HepG2 (cell line): ENCODE measurements around the gene CD9. TPM values are rescaled to one million over a fixed set of nuclear protein-coding genes. Genes with fewer than 3 reads are reported as not detected.

Experiments used
- ATAC-seq: fragments of 200-7000 bp; cut with Tn5 transposase; 3 replicates; pipeline ENCODE4 v1.9.1; 2020; ENCODE audit warnings: mild to moderate bottlenecking, moderate library complexity
- BruUV-seq: library from RNA; stranded (reverse); fragments of 400-500 nt; replicated peaks from 2 replicates; lab custom pipeline; 2021; lab: Mats Ljungman, UMichigan
- CTCF ChIA-PET: fragments of 300-600 bp; formaldehyde crosslinking; extraction: SDS; loops from one replicate; lab custom pipeline; 2021; ENCODE audit warnings: low total read pairs, inconsistent platforms, low intra/inter-chr PET ratio; lab: Yijun Ruan, JAX
- POLR2A ChIA-PET: fragments of 350-600 bp; sonication (Branson Sonifier 250); formaldehyde crosslinking; loops from one replicate; lab custom pipeline; 2020; ENCODE audit warnings: antibody characterized with exemption, inconsistent platforms; lab: Yijun Ruan, JAX
- DNase-seq: peaks from one replicate; pipeline ENCODE4 v3.0.0-alpha.2; 2015; ENCODE audit warnings: low spot score
- FAIRE-seq: peaks from 3 replicates; lab custom pipeline; 2011; peaks lifted over from hg19 to GRCh38; lab: Jason Lieb, UNC
- H2AFZ ChIP-seq: one replicate; pipeline ENCODE4 v1.6.1; 2011; ENCODE audit warnings: low read length, inconsistent platforms
- H3K27ac ChIP-seq: fragments of 300-600 bp; 3 replicates; pipeline ENCODE4 v1.8.0; 2011; ENCODE audit warnings: mixed run types, mild to moderate bottlenecking, mixed read lengths, low read length, inconsistent platforms; ENCODE audit not compliant: insufficient read depth; ENCODE audit errors: extremely low read length
- H3K27me3 ChIP-seq, 2 experiments: fragments of 200-600 bp in 1 of 2; 2 replicates in 1 of 2; 3 replicates in 1 of 2; pipeline versions ENCODE4 v1.6.0 to v1.8.0; 2011; ENCODE audit warnings: low read length in 2 of 2, mild to moderate bottlenecking in 2 of 2, moderate library complexity in 2 of 2, inconsistent platforms in 1 of 2; ENCODE audit not compliant: insufficient read depth in 2 of 2, control insufficient read depth in 1 of 2
- H3K36me3 ChIP-seq, 2 experiments: fragments of 200-600 bp in 1 of 2; replicated peaks in 1 of 2; 2 replicates in 1 of 2; 3 replicates in 1 of 2; pipeline versions ENCODE4 v1.5.1 to v1.8.0; 2011; ENCODE audit warnings: low read length in 2 of 2, inconsistent platforms in 1 of 2; ENCODE audit not compliant: insufficient read depth in 2 of 2, control insufficient read depth in 1 of 2
- H3K4me1 ChIP-seq: 2 replicates; pipeline ENCODE4 v1.5.1; 2012; ENCODE audit warnings: low read length, inconsistent platforms; ENCODE audit not compliant: insufficient read depth
- H3K4me2 ChIP-seq: 2 replicates; pipeline ENCODE4 v1.6.0; 2011; ENCODE audit warnings: low read depth, low read length, inconsistent platforms
- H3K4me3 ChIP-seq, 3 experiments: fragments of 200-600 bp in 1 of 3; sonication (generic), shearing (Covaris generic) in 1 of 3; replicated peaks in 1 of 3; 2 replicates each; pipeline ENCODE4 v1.5.1; 2011 to 2016; ENCODE audit warnings: low read length in 3 of 3, inconsistent platforms in 2 of 3, low read depth in 2 of 3, mild to moderate bottlenecking in 2 of 3, control low read depth in 1 of 3, mixed read lengths in 1 of 3; ENCODE audit not compliant: insufficient read depth in 1 of 3
- H3K79me2 ChIP-seq: one replicate; pipeline ENCODE4 v1.6.1; 2011; ENCODE audit warnings: low read length, inconsistent platforms; ENCODE audit not compliant: insufficient read depth
- H3K9ac ChIP-seq: 2 replicates; pipeline ENCODE4 v1.6.0; 2011; ENCODE audit warnings: mild to moderate bottlenecking, low read depth, low read length, inconsistent platforms; ENCODE audit not compliant: insufficient read depth
- H3K9me3 ChIP-seq: 2 replicates; pipeline ENCODE4 v1.5.1; 2012; ENCODE audit warnings: mild to moderate bottlenecking, low read length
- H4K20me1 ChIP-seq: 2 replicates; pipeline ENCODE4 v1.6.0; 2011; ENCODE audit warnings: inconsistent platforms, mild to moderate bottlenecking, low read length, moderate library complexity; ENCODE audit not compliant: insufficient read depth
- ATF7 ChIP-seq, 2 experiments: fragments of 450-650 bp in 1 of 2; sonication (generic) in 1 of 2; formaldehyde crosslinking in 1 of 2; IDR thresholded peaks; 2 replicates each; pipeline versions ENCODE4 v1.4.0 to v1.6.1; 2016 to 2020; ENCODE audit warnings: antibody characterized with exemption in 1 of 2, mild to moderate bottlenecking in 1 of 2, missing genetic modification reagents in 1 of 2
- CCDC6 ChIP-seq: sonication (generic); formaldehyde crosslinking; IDR thresholded peaks from 2 replicates; pipeline ENCODE4 v1.8.1; 2022; ENCODE audit warnings: mild to moderate bottlenecking, missing genetic modification reagents, moderate library complexity
- HDAC1 ChIP-seq: sonication (generic); formaldehyde crosslinking; IDR thresholded peaks from 2 replicates; pipeline ENCODE4 v1.5.1; 2020; ENCODE audit warnings: mild to moderate bottlenecking, missing genetic modification reagents
- HDAC2 ChIP-seq: sonication (generic); formaldehyde crosslinking; IDR thresholded peaks from 2 replicates; pipeline ENCODE4 v1.4.0; 2020; ENCODE audit warnings: missing genetic modification reagents
- HHEX ChIP-seq: IDR thresholded peaks from 2 replicates; pipeline ENCODE4 v1.6.1; 2016; ENCODE audit warnings: control low read depth
- MEIS1 ChIP-seq: sonication (generic); formaldehyde crosslinking; IDR thresholded peaks from 2 replicates; pipeline ENCODE4 v1.9.0; 2021; ENCODE audit warnings: mild to moderate bottlenecking, missing genetic modification reagents, moderate library complexity, borderline replicate concordance
- RXRA ChIP-seq: sonication (generic); formaldehyde crosslinking; IDR thresholded peaks from 2 replicates; pipeline ENCODE4 v1.5.1; 2020; ENCODE audit warnings: missing genetic modification reagents
- SALL1 ChIP-seq: sonication (generic); formaldehyde crosslinking; IDR thresholded peaks from 2 replicates; pipeline ENCODE4 v1.8.0; 2022; ENCODE audit warnings: mild to moderate bottlenecking, missing genetic modification reagents
- SAP130 ChIP-seq: IDR thresholded peaks from 2 replicates; pipeline ENCODE4 v1.6.1; 2016; ENCODE audit warnings: low read depth
- SOX13 ChIP-seq, 3 experiments: fragments of 450-650 bp in 1 of 3; sonication (generic) in 1 of 3; formaldehyde crosslinking in 1 of 3; IDR thresholded peaks in 2 of 3; conservative IDR thresholded peaks in 1 of 3; 2 replicates each; pipeline versions ENCODE4 v1.5.0 to v1.6.1; 2016 to 2020; ENCODE audit warnings: antibody characterized with exemption in 1 of 3, mild to moderate bottlenecking in 1 of 3, missing compliant biosample characterization in 1 of 3, missing genetic modification reagents in 1 of 3, moderate library complexity in 1 of 3
- SSRP1 ChIP-seq: IDR thresholded peaks from 2 replicates; pipeline ENCODE4 v1.6.1; 2016; ENCODE audit warnings: control low read depth
- ZFP36 ChIP-seq: fragments of 150-350 bp; IDR thresholded peaks from 2 replicates; pipeline ENCODE4 v1.6.1; 2018; ENCODE audit warnings: borderline replicate concordance, low read length, low read depth; ENCODE audit not compliant: partially characterized antibody
- ZFX ChIP-seq: sonication (generic); formaldehyde crosslinking; IDR thresholded peaks from 2 replicates; pipeline ENCODE4 v1.4.0; 2020; ENCODE audit warnings: mild to moderate bottlenecking, low read depth, missing genetic modification reagents, moderate library complexity
- ZNF251 ChIP-seq: sonication (generic); formaldehyde crosslinking; IDR thresholded peaks from 2 replicates; pipeline ENCODE4 v1.9.0; 2021; ENCODE audit warnings: mild to moderate bottlenecking, missing genetic modification reagents
- ZNF333 ChIP-seq: sonication (generic); formaldehyde crosslinking; IDR thresholded peaks from 2 replicates; pipeline ENCODE4 v1.4.0; 2020; ENCODE audit warnings: mild to moderate bottlenecking, missing genetic modification reagents, borderline replicate concordance
- ZNF891 ChIP-seq: sonication (generic); formaldehyde crosslinking; IDR thresholded peaks from 2 replicates; pipeline ENCODE4 v1.5.0; 2020; ENCODE audit warnings: mild to moderate bottlenecking, missing genetic modification reagents
- WGBS: methylation state at CpG from one replicate; pipeline ENCODE4 v1.1.6; 2017; ENCODE audit warnings: low lambda C conversion rate; 5-methylcytosine and 5-hydroxymethylcytosine counted together
- in situ Hi-C: cut with HindIII; loops from 2 replicates; pipeline ENCODE4 v1.10.0; 2017; ENCODE audit warnings: low pct_unique_long_range_greater_than_20kb; ENCODE audit not compliant: extremely low pct_ligation_motif_present
- intact Hi-C: fragments of 100-400 bp; cut with micrococcal nuclease; formaldehyde crosslinking; loops from one replicate; pipeline ENCODE4 v1.10.0; 2022; ENCODE audit not compliant: unreplicated experiment
- polyA plus RNA-seq, 8 experiments: library from polyadenylated mRNA; depleted of rRNA in 3 of 8; stranded (reverse) in 7 of 8; unstranded in 1 of 8; fragments of >200 nt; fragmentation: Illumina TruSeq in 4 of 8; extraction: Trizol in 4 of 8; gene quantifications; 2 replicates each; pipeline versions ENCODE4 v1.2.1 to v1.2.3, GENCODE V29; 2011 to 2016; ENCODE audit warnings: low read depth in 4 of 8, missing spikeins in 1 of 8, mixed read lengths in 1 of 8; ENCODE audit not compliant: insufficient read depth in 1 of 8
- total RNA-seq, 5 experiments: library from RNA; depleted of rRNA; stranded (reverse); fragments of >200 nt; fragmentation: Illumina TruSeq; extraction: Trizol; gene quantifications; 2 replicates each; pipeline ENCODE4 v1.2.3, GENCODE V29; 2016; ENCODE audit warnings: low read depth in 1 of 5
- TF ChIP-seq, protein P1 (sequence below), 2 experiments: sonication (generic) in 1 of 2; formaldehyde crosslinking in 1 of 2; IDR thresholded peaks; 2 replicates each; pipeline versions ENCODE4 v1.4.0 to v1.6.1; 2018 to 2020; ENCODE audit warnings: missing genetic modification reagents in 2 of 2, borderline replicate concordance in 1 of 2, low read depth in 1 of 2, mild to moderate bottlenecking in 1 of 2, missing biosample characterization in 1 of 2
- TF ChIP-seq, protein P2 (sequence below): sonication (generic); formaldehyde crosslinking; IDR thresholded peaks from 2 replicates; pipeline ENCODE4 v1.4.0; 2020; ENCODE audit warnings: missing genetic modification reagents
- TF ChIP-seq, protein P3 (sequence below): sonication (generic); formaldehyde crosslinking; conservative IDR thresholded peaks from 2 replicates; pipeline ENCODE4 v1.8.1; 2023; ENCODE audit warnings: missing genetic modification reagents

CD9 gene
- total and polyA plus RNA-seq, 2 of the 13 experiments (the other 11 are each of a cell fraction or from before 2014, with no cell fraction given), result 5.8 to 38.3 TPM

DNA sequence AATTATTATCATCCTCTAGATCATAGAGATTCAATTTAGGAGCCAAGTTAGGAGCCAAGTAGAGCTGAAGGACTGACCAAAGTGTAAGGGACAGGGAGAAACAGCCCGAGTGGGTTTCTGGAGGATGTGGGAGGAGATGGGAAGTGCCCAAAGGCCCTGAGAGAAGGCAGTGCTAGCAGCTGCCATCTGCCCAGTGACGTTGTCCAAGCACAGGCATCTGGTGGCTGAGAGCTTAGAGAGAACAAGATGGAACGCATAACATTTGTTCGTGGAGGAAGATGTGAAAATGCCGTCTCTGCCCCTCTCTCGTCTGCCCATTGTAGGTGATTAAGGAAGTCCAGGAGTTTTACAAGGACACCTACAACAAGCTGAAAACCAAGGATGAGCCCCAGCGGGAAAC, 34.7 kb downstream of the CD9 start (continued):
- TF ChIP-seq ATF7 (IDR thresholded peaks at IDR 0.05) (no peak), ATF7 (CRISPR knock-in tag; IDR thresholded peaks at IDR 0.05) (no peak), ZNF891 (CRISPR knock-in tag) (no peak), SSRP1 (no peak), ZFX (no peak), CCDC6 (no peak), ZNF251 (CRISPR knock-in tag) (no peak)
- TF ChIP-seq, protein P1, sequence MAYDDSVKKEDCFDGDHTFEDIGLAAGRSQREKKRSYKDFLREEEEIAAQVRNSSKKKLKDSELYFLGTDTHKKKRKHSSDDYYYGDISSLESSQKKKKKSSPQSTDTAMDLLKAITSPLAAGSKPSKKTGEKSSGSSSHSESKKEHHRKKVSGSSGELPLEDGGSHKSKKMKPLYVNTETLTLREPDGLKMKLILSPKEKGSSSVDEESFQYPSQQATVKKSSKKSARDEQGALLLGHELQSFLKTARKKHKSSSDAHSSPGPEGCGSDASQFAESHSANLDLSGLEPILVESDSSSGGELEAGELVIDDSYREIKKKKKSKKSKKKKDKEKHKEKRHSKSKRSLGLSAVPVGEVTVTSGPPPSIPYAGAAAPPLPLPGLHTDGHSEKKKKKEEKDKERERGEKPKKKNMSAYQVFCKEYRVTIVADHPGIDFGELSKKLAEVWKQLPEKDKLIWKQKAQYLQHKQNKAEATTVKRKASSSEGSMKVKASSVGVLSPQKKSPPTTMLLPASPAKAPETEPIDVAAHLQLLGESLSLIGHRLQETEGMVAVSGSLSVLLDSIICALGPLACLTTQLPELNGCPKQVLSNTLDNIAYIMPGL (CRISPR knock-in tag; IDR thresholded peaks at IDR 0.05; ENCODE audit: borderline replicate concordance in 1 of 2, low read depth in 1 of 2), result no peak

DNA sequence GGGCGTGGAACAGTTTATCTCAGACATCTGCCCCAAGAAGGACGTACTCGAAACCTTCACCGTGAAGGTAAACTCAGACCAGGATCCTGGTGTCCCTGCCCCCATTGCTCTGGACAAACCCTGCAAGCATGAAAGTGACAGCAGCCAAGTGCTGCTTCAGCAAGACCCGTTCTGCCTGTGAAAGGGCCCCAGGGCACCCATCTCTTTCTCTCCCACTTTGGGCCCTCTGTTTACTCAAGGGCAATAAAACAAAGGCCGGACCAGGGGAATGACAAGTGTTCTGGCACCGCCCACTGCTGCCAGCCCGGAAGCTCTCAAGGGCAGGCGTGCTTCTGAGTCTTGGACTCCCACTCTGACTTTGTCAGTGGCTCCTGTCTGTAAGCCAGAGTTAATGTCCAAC, 35.3 kb downstream of the CD9 start:
- ChIA-PET CTCF (no interaction called here), POLR2A (interaction anchor here (1.3 kb wide), 1 partner anchor 53 kb away, joined by 5 read pairs; no protein-coding TSS in a partner anchor)
- no peaks in the 10 kb centered on the region for H4K20me1 ChIP-seq
- H3K79me2 ChIP-seq, result no peaks in the 10 kb centered on the region
- no peaks in the 10 kb centered on the region for H3K9me3 ChIP-seq
- no peak overlapping the region for H2AFZ ChIP-seq
- peak overlapping the region; percentile 28; the same call in 1 of the 2 replicates for H3K4me2 ChIP-seq
- ATAC-seq (peak; percentile 75), DNase-seq (peak; percentile 74), FAIRE-seq (no peak)
- intact Hi-C loops, result no loop called here
- H3K27me3 ChIP-seq, result no peaks in the 10 kb centered on the region; a peak in 1 of 5 replicates
- no peak overlapping the region for H3K4me3 ChIP-seq
- in situ Hi-C loops, result no loop called here
- peaks cover 0 to 5% of the 10 kb centered on the region in 2 experiments; a peak in 2 of 5 replicates for H3K36me3 ChIP-seq
- WGBS, result 37% methylated on average over 8 of the region's 9 CpGs
- peaks cover 66% of the 10 kb centered on the region for H3K4me1 ChIP-seq
- H3K9ac ChIP-seq, result no peak overlapping the region
- no TSS peak for BruUV-seq
- H3K27ac ChIP-seq, result no peak overlapping the region
- 0 out of 2 replicates have a peak, but pooled peaks have one; percentile 57 for TF ChIP-seq MEIS1
- TF ChIP-seq ZNF333 (CRISPR knock-in tag), result no peak
- TF ChIP-seq SOX13 (IDR thresholded peaks at IDR 0.05), result peak; percentile 59; the same call in 1 of the 2 replicates
- TF ChIP-seq SOX13 (CRISPR knock-in tag; conservative IDR thresholded peaks at IDR 0.05 in 1 of 2, IDR thresholded peaks at IDR 0.05 in 1 of 2), result peak in 1 of 2 experiments; percentile 91; a peak in 2 of 4 replicates
- no peak for TF ChIP-seq HHEX
- TF ChIP-seq HDAC1, result peak; percentile 38; the same call in 1 of the 2 replicates
- peak; percentile 27; the same call in 1 of the 2 replicates for TF ChIP-seq SALL1 (CRISPR knock-in tag)
- peak; percentile 44; the same call in 1 of the 2 replicates for TF ChIP-seq HDAC2
- peak; percentile 67 for TF ChIP-seq SAP130 (CRISPR knock-in tag)
- TF ChIP-seq, protein P2, sequence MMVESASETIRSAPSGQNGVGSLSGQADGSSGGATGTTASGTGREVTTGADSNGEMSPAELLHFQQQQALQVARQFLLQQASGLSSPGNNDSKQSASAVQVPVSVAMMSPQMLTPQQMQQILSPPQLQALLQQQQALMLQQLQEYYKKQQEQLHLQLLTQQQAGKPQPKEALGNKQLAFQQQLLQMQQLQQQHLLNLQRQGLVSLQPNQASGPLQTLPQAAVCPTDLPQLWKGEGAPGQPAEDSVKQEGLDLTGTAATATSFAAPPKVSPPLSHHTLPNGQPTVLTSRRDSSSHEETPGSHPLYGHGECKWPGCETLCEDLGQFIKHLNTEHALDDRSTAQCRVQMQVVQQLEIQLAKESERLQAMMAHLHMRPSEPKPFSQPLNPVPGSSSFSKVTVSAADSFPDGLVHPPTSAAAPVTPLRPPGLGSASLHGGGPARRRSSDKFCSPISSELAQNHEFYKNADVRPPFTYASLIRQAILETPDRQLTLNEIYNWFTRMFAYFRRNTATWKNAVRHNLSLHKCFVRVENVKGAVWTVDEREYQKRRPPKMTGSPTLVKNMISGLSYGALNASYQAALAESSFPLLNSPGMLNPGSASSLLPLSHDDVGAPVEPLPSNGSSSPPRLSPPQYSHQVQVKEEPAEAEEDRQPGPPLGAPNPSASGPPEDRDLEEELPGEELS (CRISPR knock-in tag), result peak; percentile 51; the same call in 1 of the 2 replicates
- TF ChIP-seq ZFP36, result no peak
- peak; percentile 23; the same call in 1 of the 2 replicates for TF ChIP-seq RXRA (CRISPR knock-in tag)
- TF ChIP-seq, protein P3, sequence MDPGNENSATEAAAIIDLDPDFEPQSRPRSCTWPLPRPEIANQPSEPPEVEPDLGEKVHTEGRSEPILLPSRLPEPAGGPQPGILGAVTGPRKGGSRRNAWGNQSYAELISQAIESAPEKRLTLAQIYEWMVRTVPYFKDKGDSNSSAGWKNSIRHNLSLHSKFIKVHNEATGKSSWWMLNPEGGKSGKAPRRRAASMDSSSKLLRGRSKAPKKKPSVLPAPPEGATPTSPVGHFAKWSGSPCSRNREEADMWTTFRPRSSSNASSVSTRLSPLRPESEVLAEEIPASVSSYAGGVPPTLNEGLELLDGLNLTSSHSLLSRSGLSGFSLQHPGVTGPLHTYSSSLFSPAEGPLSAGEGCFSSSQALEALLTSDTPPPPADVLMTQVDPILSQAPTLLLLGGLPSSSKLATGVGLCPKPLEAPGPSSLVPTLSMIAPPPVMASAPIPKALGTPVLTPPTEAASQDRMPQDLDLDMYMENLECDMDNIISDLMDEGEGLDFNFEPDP (CRISPR knock-in tag), result no peak
